ENCODE results near the gene POU2AF3.
"Not testable (repeated sequence)": the region's sequence is repeated elsewhere in the genome, so short reads cannot be mapped to it uniquely, and the experiment has no call there.

Gene POU2AF3

DNA sequence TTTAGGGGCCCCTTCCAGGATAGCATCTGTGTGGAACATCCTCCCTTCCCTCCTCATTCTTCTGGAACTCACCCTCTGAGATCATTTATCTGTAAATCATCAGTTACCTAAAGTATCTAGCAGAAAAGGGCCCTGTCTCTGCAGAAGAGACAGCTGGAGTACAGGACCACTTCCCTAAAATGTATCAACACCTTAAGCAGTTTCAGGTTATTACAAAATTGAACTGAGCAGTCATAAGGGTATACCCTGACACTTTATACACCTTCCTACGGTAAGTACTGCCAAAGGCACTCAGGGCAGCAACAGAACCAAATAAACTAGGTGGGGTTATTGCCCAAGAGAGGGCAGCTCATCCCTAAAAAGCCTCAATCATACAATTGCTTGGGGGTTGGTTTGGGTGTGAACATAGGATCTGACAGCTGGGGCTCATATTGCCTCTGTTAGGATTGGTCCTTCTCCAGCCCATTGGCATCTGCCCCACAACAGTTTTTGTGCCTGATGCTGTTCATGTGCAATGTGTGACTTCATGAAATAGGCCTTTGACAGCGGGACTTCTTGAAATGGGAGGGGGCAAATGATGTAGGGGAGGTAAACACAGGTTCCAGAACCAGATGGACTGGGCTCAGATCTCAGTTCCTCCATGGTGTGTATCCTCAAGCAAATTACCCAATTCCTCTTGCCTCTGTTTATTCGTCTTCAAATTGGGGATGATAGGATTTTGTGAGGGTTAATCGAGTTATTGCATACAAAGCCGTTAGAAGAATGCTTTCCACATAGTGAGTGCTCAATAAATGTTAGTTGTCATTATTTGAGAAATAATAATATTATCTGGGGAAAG lies 2.9 kb downstream of the POU2AF3 start:
- no peak for DNase-seq

DNA sequence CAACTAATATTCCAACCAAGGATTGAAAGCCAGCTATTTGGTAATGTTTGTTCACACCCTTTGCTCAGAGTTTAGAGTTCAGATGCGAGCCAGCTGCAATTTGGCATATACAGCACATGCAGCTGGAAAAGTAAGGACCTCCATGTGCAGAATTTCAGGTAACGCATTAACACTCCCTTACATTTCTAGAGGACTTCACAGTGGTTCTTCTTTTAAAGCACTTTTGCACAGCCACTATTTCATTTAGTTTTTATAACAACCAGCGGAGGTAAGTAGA lies 3.4 kb downstream of the POU2AF3 start:
- no peak for DNase-seq

DNA sequence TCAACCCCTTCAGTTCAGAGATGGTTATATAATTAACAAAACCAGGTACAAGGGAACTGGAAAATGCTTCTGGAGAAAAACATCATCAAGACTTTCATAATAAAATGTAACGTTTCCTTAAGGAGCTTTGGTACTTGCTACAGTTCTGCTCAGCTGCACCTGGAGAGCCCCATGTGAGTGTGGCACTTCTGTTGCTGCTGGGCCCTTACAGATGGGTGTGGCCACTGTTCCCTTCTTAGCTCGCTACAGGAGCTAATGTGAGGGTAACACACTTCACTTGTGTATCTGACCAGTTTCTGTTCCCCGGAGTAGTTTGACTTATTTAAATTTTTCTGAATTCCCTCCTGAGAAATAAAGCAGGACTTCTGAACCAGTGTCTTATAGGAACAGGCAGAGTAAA lies 4.0 kb downstream of the POU2AF3 start:
- DNase-seq, result no peak

DNA sequence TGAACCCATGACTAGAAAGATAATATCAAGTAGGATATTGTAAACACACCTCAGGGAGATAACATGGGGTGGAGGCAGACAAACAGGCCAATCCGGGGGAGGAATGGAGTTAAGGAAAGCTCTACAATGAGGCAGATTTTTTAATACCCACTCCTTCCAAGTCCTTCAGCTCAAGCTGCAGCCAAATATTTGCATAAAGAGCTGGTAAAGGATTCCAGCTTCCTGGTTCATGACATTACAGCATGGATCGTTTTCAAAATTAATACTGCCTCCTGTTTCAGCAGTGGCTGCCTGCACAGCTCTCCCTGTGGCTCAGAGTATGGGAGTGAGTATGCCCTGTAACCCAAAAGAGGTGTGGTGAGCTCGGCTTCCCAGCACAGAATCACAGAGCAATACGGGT lies 5.1 kb downstream of the POU2AF3 start:
- DNase-seq, result no peak

DNA sequence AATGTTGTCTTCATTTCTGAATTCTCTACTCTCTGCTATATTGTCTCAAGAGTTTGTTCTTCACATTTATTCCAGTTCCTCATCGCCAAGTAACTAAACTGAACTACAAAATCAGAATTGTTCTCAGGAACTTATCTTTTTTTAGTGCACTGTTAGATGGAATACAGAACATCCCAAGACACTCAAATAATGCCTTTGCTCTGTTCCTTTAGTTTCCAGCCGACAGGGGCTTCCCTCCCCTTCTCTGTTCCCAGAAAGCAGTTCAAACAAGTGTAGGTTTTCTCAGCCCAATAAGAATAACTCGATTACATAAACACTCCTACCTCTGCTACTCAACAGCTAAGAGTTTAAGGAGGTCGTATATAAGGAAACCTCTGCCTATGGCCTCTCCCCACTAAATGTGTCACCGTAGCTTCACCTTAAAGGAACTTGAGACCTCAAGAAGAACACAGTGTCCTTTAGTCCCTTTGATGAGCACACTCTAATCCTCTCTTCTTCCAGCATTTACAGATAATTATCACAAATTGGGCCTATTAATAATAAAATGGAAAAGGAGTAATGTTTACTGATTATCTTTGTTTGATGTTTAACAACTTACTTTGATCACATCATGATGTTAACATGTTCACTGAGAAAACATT lies 6.9 kb downstream of the POU2AF3 start:
- DNase-seq, result no peak

DNA sequence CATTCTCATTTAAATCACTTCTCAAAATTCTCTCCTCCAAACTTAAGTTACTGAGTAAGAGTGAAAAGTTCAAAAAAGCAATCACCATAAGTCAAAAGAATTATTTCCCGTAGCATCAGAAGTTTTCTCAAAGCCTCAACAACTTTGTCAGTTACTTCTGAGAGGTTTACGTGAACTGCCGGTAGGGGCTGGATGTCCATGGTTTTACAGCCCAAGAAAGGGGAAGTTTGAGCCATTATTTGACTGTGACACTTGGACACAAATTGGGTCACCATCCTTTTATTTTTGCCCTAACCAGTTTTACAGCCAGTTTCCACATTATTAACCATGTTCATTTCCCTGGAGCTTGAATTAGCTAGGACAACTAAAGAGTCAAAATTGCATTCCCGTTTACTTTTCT lies 7.5 kb downstream of the POU2AF3 start:
- no peak for DNase-seq

DNA sequence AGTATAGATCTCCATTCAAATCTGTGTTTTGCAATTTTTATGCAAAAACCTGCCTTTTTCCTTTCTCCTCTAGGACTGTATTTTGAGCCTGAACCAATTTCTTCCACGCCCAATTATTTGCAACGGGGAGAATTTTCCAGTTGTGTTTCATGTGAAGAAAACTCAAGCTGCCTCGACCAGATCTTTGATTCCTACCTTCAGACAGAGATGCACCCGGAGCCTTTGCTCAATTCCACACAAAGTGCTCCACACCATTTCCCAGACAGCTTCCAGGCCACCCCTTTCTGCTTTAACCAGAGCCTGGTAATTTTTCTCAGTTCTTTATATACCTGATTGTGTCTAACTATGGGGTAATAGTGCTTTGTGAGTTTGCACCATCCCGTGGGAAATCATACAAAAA lies 8.0 kb downstream of the POU2AF3 start:
- no peak for DNase-seq

DNA sequence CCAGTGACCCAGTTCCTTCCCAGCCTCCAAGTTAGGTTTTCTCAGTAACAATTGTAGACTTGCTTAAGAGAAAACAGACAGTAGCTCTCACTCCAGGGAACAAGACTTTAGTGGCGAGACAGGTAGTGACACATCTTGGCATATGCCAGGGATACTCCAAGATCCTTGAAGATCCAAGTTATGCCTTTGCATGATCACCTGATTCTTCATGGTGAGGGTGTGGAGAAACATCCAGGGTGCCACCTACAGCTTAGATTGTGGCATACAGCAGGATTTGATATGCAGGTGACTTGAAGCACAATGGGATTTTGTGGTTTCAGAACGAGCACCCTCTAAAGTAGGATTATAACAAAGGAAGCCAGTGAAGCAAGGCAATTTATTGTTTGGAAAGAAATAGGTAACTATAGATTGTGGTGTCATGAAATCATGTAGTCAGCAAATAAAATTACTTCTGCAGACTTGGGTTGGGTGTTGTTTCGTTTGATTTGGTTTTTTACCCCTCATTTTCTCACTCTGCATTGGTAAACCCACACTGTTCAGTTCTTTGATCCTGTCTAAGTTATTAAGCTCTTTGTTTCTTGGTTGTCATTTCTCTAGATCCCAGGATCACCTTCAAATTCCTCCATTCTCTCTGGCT lies 9.2 kb downstream of the POU2AF3 start:
- DNase-seq, result no peak

DNA sequence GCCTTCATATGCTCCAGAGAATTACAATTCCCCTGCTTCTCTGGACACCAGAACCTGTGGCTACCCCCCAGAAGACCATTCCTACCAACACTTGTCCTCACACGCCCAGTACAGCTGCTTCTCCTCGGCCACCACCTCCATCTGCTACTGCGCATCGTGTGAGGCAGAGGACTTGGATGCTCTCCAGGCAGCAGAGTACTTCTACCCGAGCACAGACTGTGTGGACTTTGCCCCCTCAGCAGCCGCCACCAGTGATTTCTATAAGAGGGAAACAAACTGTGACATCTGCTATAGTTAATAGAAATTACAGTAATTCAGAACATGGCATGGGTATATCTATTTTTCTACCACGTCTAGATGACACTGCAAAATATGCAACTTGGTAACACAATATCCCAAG lies 9.8 kb downstream of the POU2AF3 start:
- DNase-seq, result no peak

DNA sequence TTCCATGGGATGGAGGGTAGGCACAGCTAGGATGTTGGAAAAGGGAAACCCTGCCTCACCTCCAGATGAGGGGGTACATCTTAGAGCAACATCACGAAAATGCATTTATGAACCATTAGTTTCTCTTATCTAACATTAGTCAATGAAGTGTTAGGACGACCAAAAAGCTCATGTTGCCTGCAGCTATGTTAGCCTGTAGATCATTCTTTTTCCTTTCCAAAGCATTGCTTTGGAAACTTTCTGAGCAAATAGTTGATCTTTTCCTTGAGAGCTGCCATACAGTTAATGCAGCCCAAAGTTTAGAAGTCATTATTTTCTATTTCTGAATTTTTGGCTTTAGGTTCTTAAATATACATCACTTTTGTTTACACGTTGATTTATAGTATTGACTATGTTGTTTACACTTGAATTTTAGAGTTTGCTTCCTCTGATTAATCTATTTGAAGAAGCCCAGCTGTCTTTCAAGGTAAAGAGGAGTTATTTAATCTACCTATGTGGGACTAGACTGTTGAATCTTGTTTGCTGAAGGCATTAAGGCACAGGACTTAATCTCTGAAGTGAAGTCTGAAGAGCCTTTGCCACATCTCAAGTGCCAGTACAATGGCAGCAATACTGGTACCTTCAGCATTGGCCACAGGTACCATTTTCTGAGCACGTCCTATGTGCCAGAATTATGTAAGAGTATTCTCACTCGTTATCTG lies 11.0 kb downstream of the POU2AF3 start:
- DNase-seq, result no peak

DNA sequence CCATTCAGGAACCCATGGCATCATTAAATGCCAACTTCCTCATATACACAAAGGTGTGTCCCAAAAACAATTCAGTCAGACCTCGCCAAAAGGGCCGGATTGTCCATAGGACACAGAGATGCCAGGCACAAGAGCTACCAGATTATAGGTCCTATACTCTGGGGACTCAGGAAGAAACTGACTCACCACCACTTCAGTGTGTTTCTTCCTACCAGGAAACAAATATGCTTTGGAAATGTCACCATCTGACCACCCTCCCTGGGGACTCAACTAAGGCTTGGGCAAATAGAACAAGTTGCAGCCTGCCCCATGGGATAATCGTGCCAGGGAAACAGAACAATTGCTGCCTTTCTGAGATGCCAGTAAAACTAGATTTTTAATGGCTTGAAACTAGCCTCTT lies 11.7 kb downstream of the POU2AF3 start:
- DNase-seq, result no peak

DNA sequence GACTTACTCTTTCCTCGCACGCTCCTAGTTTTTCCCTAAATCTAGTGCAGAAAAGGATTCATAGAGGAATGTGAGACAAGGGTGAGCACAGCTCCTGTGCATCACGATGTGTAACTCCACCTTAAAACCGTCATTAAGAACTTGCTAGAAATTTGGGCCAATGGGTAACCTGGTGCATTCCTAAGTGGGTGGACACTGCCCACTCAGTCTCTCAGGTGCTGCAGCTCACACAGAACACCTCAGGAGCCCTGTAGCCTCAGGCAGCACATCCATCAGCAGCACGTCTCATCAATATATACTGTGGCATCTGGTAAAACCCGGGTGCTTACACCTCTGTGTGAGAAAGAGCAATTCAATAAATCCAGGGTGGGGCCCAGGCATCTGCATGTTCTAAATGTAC lies 12.4 kb downstream of the POU2AF3 start:
- no peak for DNase-seq

DNA sequence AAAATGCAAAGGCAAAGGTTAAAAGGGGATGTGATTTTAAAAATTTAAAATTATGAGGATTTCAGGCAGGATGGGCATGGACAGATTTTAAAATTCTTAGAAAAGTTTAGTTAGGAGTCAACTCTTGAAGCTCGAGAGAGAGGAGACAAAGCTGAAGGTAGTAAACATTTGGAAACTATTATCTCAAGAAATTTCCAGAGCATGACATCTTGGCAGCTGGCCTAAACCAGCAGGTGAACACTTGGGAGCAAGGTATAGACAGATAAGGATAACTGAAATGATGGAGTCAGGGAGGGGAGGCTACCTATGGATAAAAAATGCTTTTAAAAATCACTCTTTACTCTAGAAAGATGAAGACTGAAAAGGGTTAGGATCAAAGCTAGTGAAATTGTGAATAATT lies 13.7 kb downstream of the POU2AF3 start:
- DNase-seq, result no peak

DNA sequence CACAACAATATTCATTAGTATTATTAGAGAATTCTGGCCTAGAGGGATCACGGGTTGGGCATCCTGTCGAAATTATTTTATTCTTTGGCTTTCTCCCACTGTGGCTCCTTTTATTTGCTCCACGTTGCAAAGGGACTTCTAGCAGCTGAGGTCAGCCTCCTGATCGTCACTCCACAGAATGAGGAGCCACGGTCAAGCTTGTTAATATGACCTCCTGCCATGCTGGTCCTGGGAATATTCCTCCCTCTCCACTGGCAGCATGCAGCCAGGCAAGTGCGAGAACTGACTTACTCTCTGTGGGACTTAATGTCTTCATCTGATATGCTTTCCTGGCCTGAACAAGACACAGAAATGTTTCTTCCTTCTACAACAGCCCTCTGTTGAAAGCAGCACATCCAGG lies 20.9 kb downstream of the POU2AF3 start:
- no peak for DNase-seq

DNA sequence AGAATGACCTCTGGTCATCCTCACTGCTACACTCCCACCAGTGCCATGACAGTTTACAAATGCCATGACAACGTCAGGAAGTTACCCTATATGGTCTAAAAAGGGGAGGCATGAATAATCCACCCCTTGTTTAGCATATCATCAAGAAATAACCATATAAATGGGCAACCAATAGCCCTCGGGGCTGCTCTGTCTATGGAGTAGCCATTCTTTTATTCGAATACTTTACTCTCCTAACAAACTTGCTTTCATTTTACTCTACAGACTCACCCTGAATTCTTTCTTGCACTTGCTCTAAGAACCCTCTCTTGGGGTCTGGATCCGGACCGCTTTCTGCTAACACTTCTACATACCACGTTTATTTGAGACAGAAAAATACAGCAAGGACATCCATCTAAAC lies 21.9 kb downstream of the POU2AF3 start:
- DNase-seq, result not testable (repeated sequence)

DNA sequence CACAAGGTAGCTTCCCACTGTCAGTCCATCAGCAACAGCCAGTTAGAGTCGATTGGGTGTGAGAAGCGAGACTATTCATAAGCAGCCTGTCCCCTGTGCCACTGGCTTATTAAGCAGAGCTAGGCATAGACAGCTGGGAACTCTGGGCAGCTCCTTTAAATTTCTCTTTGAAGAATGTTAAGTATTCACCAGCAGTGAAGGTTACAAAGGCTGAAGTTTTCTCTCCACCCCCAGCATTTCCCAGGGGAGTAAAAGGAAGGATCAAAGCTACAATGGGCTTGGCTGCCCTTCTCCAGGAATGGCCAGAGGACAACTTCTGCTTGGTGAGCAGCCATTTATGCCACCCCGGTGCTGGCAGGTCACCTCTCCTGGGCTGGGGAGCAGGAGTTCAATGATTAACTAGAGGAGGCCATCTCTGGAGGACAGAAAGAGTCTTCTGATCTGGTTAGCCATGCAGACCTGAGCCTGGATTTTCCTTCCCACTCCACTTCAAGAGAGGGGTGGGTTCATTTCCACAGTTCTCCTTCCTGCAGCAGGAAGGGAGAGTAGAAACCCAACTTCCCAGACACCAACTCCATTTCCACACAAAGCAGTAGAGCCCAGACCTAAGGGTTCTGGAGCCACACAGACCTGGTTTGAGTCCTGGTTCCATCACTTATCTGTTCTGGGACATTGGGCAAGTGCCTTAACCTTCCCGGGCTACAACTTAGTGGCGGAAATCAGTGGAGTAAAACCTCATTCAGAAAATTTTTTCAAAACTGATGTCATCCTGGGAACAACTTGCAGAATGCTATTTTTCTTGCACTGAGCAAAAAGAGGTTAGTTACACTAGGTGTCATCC lies 22.6 kb downstream of the POU2AF3 start:
- no peak for DNase-seq

DNA sequence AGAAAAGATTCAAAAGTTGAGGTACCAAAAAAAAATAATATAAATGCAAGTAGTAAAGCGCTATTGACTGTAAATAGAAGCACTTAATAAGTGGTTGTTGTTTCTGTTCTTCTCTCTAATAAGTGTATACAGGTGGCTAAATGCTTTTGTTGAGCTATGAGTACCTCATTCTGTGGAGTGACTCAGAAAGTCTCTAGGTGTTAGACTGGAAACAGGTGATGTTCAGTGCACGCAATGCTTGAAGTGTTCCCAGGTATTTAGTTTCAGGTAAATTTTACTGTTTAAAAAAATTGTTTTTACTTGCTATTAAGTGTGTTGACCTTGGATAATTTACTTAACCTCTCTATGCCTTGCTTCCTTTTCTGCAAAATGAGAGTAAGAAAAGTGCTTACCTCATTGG lies 24.2 kb downstream of the POU2AF3 start:
- DNase-seq, result no peak

DNA sequence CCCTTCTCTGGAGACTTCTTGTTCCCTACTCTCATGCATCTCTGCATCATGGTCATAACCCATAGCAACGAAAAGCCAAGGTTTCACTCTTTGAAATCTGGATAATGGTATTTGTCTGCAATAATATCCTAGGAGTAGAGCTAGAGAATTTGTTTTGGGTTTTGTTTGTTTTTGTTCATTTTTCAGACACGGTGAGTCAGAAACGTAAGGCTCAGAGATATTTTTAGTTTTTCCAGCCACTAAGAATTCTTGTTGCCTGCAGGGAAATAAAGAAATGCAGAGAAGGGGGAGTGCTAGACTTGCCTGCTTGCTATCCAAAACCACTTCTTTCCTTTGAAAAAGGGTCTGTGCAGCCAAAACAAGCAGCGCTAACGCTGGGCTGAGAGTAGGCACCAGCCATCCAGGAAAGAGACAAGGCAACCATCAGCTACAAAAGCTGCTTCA lies 26.0 kb downstream of the POU2AF3 start:
- DNase-seq, result no peak

DNA sequence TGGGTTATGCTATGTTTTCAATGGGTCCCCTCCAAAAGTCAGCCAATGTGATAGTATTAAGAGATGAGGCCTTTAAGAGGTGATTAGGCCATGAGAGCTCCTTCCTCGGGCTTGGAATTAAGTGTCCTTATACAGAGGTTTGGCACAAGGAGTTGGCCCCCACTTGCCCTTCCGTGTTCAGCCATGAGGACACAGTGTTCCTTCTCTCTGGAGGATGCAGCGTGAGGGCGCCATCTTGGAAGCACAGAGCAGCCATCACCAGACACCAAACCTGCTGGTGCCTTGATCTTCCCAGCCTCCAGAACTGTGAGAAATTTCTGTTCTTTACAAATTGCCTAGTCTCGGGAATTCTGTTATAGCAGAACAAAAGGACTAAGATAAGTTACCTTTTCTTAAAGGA lies 26.9 kb downstream of the POU2AF3 start:
- no peak for DNase-seq

DNA sequence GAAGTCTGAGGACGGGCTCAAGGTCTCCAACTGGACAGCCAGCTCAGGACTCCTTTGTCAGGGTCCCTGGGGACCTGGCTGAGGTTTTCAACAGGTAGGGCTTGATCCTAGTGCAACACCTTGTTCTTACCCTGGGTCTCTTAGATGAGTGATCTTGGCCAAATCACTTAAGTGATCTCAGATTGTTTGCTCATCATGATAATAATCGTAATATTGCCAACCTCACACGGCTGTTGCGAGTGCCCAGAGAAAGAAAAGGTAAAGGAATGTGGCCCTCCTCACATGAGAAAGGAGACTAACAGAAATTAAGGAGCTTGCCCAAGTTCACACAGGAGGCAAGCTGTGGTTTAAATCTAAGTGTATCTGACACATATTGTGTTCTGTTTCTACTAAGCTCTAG lies 28.5 kb downstream of the POU2AF3 start:
- DNase-seq, result no peak

DNA sequence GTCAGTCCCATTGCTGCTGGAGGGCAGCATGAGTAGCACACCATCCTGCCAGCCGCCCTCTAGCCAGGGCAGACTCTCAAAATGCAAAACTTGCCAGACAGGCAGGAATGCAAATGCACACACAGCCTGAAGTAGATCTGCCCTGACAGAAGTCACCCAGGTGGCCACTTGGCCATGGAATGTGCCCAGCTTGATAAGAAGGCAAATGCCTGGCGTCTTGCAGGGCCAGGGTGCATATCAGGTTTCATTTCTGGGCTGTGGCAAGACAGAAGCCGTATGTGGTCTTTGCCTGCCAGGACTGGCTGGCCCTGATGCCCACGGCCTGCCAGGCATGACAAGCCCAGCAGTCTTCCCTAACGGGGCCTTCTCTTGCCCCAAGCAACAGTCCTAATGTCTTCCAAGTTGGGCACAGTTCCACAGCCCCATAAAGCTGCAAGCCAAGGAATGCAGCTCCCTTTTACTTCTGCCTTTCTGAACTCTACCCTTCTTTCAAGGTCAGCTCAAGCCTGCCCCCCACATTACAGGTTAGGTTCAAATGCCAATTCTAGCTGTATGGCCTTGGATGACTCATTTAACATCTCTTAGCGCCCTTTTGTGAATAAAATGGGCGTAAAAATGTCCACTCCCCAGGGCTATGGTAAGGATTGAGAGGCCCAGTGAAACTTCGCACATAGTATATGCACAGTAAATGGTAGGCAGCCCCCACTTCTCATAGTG lies 29.7 kb downstream of the POU2AF3 start:
- DNase-seq, result no peak
